ENCODE measurements around the gene ITPKB.

ITPKB gene

DNA sequence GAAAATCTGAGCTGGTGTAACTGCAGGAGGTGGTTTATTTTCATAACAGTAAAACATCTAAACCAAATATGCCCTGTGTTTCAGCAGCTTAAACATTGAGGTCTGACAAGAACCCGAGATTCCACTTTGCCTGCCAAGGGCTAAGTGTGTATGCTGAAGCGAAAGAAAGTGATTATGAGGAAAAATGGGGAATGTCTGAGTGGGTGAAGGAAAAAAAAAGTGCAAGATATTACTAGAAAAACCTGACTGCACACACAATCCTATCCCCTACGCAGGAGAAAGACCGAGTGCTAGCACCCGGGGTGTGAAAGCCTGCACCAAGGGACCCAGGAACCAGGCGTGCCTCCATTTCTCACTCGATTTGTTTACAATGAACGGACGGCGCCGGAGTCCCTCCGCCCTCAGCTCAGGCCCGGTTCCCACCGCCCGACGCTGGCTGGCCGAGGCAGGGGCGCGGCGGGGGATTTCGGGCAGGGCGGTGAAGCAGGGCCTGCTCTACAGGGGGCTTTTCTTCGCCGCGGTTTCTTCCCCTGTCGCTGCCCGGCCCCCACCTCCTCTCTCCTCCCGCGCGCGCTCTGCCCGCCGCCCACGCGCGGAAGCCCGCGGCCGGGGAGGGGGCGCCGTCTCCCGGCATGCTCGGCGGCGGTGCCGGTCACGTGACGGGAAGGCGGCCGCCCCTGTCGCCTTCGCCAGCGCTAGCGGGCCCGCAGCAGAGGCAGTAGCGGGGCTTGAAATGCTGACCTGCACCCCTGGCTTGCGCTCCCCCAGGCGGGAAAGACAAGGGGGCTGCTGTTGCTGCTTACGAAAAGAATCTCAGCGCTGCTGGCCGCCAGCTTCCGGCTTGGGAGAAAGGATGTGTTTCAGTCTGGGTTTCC is 35.9 kb downstream of the ITPKB start:
- DNase-seq, result no peak

GRCh38 chr1:226702318-226702956 is 36.6 kb downstream of the ITPKB start:
- DNase-seq, result no peak

- no peak for DNase-seq
Measured at GRCh38 chr1:226700861-226701260, 38.2 kb downstream of the ITPKB start.

GRCh38 chr1:226699166-226699565 is 39.9 kb downstream of the ITPKB start:
- DNase-seq, result no peak

- DNase-seq, result no peak
Measured at GRCh38 chr1:226698659-226699058, 40.4 kb downstream of the ITPKB start.

DNA sequence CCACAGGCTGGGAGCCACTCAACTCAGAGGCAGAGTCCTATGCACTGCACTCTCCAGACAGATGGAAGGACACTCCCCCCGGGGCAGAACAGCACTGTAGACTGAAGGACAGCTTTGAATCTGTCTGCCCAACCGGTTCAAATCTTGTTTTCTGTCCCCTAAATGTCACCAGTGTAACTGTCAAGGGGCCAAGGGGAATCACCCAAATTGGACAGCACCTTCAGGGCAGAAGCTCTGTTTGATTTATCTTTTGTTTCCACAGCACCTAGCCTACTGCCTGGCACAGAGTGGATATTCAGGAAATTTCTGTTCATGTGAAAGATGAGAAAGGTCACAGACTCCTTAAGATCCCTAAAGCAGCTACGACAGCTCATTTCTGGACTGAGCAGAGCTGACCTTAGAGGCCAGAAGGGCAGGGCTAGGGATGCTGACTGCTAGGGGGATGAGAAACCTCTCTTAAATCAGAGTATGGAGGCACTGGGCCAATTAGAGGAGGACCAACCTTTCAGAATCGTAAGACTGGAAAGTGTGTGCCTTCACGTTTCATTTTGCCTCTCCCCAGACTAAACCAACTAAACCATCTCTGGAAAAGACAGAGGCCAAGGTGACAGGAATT is 41.0 kb downstream of the ITPKB start:
- no peak for DNase-seq

GRCh38 chr1:226697151-226697928 is 41.7 kb downstream of the ITPKB start:
- no peak for DNase-seq

- no peak for DNase-seq
Measured at GRCh38 chr1:226696547-226696946, 42.5 kb downstream of the ITPKB start.

DNA sequence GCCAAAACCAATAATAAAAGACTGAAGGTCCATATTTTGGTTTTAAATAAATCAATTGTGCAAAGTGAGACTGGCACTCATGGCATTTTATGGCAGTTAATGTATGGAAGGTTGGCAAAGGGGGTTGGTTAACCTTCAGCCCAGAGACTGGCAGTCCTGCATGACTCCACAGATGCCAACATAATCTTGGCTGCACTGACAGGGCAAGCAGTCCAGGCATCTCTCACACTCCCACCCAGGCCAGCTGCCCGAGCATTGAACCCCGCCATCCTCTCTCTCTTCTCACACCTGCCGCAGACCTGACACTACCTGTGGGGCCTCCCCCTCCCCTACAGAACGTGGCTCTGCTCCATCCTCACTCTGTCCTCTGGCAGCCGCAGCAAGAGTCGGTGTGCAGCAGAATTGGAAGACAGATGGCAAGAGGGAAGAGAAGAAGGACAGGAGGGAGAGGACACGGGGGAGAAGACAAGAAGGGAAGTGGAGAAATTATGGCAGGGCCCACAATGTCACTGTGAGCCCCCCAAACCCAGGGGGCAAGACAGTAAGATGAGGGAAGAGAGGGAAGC is 43.7 kb downstream of the ITPKB start:
- no peak for DNase-seq

DNA sequence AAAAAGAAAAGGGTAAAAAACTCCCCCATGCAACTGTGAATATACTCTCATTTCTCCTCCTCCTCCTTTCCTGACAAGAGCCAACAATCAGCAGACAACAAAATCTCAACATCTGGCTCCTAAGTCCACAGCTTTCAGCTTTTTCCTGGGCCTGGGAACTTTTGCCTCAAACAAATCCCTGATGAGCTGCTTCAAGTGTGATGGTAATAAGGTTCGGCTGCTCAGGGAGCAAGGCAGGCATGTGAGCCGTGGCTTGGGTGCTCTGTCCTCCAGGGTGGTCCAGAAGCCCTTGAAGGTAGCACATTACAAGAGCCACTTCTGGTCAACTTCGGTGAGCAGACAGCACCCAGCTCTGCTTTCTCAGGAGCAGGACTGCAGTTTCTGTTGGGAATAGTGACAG is 46.3 kb downstream of the ITPKB start:
- no peak for DNase-seq

- no peak for DNase-seq
Measured at GRCh38 chr1:226692051-226692792, 46.9 kb downstream of the ITPKB start.

DNA sequence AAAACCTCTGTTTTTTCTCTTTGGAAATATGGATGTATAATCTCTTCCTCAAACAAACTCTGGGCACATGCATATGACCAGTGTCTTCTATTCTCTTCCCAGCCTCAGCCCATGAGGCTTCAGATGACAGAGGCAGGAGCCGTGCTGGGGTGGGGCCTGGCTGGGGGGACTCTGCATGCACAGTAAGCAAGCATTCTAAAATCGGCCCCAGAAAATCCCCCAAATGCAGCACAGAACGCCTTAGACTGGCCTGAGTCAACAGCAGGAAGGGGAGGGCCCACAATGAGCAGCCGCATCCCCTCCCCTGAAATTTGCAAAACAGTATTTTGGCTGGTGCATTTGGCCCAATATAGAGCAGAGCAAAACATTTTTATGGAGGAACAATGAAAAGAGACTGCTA is 47.8 kb downstream of the ITPKB start:
- no peak for DNase-seq

GRCh38 chr1:226690460-226690982 is 48.6 kb downstream of the ITPKB start:
- DNase-seq, result no peak

DNA sequence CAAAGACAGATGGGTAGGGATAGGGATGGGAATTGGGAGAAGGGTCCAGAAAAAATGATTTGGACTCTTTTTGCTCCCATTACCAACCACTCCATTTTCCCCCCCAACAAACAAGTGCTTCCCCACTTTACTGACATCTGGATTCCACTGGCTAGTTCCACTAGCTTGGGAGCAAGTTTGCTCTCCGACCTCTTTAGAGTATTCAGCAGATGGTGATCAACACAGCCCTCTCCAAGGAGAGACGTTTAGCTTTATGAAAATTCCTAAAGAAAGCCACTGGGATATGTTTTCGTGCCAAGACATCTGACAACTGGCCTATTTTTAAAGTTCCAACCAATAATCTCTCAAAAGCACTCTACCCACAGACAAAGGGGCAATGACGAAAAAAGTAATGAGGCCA is 50.3 kb downstream of the ITPKB start:
- no peak for DNase-seq

DNA sequence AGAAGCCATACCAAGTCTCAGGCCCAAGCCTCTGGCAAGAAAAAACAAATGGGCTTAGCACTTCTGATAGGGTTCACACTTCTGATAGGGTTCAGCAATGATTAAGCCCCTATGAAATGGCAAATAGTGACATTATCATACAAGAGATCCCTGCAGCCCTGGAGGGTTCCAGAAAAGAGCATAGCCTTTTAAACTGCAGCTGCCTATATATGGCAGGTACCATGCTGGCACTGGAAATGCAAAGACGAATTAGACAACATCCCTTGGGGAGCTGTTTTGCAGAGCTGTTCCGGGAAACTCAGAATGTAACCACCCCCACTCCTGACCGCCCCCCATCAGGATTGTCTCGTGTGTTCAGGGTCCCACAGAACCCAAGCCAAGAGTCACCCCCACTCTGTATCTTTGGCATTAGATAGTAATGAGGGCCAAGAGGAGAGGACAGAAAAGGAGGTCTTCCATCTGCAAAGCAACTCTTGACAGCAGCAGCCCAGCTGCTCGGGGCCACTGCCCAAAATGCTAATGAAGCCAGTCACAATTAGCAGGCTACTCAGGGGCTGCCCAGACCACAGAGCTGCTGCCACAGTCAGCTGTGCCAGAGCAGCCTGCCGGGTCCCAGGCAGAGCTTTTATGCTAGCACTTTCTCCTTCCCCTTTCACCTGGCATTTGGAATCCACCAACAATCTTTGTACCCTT is 50.9 kb downstream of the ITPKB start:
- no peak for DNase-seq

- DNase-seq, result no peak
Measured at GRCh38 chr1:226687426-226687825, 51.7 kb downstream of the ITPKB start.

DNA sequence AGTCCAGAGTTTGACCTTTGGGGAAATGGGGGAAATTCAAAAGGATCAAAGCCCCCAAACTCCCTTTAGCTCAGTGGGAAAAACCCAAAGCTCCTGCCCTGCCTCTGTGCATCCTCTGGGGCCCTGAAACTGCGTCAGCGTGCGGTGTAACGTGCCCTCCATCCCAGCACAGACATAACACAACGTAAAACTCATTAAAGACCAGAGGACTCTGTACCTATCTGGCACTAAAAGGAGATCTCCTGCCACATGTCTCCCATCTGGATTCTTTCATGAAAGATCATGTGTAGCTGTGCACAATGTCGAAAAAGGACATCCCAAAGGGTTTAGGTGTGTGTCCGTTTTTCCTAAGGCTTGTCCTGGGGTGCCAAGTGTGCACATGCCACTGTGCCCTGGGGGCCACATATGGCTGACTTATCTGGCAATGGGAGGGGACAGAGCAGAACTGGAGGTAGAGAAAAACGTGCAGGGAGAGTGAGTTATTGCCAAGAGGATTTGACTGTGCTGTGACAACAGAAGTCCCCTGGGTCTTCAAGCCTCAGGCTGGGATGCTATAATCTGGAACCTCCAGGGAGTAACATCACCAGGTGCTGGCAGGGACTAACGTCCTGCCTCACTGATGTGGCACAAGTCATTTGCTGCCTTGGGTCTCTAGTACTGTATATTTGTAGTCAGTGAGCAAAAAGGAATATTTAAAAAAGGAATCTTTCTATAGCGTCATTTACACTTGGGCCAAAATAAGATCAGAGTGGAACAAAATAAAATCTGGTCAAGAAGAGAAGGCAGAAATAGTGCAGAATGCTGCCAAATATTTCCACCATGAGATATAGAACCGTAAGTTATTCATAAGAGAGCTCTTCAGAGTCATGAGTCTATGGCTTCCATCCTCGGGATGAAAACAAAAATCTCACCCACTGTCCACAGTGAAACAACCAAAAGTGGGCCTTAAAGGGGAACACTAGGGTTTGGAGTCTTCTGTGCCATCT is 52.3 kb downstream of the ITPKB start:
- peak; percentile 35 for DNase-seq

GRCh38 chr1:226685196-226685820 is 53.8 kb downstream of the ITPKB start:
- DNase-seq, result no peak

DNA sequence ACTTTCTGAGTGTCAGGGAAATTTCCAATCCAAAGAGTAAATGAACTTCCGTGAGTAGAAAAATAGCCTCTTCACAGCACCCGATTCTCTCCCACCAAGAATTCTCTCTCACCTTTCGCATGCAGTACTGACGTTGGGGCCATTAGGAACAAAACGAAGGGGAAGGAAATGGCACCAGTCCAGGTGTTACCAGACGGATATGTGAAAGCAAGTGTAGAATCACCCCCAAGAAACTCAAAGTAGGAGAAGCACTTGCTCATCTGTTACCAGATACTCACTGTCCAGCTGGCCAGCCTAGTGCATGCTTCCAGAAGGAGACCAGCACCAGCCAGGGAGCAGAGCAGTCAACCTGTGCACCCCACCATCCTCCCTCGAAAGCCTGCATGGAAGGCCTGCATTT is 55.1 kb downstream of the ITPKB start:
- no peak for DNase-seq
